ENCODE data around the gene DEGS2.
A peak's percentile ranks its signal among the peaks of the same experiment; 100 is the strongest.

- TF ChIP-seq CTCF (conservative IDR thresholded peaks at IDR 0.05) (peak; percentile 71), EZH2 (IDR thresholded peaks at IDR 0.05; ENCODE audit: low read depth) (no peak)
Measured at GRCh38 chr14:100192672-100193416, 33.4 kb upstream of the DEGS2 start.
